Measurements from ENCODE around the gene MED22.
"Not testable (repeated sequence)": the region's sequence is repeated elsewhere in the genome, so short reads cannot be mapped to it uniquely, and the experiment has no call there.

Gene MED22

DNA sequence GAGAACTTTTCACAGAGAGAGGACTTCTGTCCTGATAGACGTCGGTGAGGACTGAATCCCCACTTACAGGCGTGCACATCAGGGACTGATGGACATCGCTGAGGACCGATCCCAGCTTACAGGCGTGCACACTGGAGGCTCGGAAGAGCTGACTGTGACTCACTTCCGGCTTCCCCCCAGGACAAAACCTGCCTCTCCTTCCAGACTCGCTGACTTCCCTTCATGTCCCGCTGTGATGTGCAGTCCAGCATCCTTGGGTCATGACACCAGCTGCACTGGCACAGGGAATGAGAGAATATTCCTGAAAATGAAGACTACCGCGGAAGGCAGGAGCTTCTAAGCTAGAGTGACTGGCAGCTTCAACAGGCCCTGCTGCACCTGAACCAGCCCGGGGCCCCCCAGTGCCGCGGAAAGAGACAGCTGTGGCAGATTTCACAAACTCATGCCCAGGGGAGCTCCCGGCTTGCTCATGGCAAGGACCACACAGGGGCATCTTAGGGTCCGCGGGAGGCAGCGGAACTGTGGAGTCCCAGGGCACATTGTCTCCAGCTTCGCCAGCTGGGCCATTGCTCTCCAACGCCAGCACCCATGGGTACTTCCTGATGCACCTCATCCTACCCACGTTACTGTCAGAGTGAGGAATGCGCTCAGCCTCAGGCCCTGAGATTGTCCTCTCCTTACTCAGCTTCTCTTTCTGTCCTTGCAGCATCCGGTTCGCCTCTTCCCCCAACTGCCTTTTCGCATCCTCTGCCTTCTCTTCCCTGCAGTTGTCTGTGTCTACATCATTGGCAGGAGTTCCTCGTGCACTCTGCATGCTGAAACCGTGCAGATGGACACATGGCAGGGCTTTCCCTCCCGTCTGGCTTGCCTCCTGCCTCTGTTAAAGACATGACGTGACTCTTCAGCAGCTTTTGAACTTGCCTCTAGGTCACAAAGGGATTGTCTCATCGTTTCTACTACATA, 41.4 kb downstream of the MED22 start:
- DNase-seq (ENCODE audit: low spot score): no peak

GRCh38 chr9:133305731-133306130, 42.2 kb downstream of the MED22 start:
- no peak for DNase-seq (ENCODE audit: low spot score)

DNA sequence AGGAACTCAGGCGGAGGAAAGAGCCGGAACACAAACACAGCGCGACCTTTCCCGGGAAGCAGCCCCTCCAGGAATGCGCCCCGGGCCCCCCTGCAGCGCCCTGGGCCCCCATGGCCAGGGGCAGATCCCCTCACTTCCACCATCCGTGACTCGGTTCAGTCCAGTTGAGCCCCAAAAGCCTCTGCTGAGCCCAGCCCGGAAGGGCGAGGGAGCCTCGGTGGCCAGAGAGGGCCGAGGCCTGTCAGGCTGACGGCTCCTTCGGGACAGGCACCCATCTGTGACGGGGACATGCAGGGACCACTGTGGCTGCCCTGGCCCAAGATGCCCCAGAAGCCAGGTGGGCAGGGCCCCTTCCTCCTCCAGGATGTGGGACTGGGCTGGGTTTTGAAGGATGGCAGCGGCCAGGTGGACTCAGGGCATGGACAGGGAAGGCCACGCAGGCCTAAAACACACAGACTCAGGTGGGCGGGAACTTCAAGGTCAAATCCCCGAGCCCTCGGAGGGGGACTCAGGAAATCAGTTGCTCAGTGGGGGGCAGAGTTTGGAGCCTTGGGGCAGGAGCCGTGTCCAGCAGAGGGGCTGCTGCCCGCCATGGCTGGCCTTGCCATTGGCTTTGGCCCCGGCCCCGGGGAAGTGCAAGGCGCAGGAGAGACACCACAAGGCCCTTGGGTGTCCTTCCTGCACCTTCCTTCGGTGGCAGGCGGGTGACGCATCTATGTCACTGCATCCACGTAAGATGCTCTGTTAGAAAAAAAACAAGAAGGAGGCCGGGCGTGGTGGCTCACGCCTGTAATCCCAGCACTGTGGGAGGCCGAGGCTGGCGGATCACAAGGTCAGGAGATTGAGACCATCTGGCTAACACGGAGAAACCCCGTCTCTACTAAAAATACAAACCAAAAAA, 43.2 kb downstream of the MED22 start:
- DNase-seq (ENCODE audit: low spot score): no peak

DNA sequence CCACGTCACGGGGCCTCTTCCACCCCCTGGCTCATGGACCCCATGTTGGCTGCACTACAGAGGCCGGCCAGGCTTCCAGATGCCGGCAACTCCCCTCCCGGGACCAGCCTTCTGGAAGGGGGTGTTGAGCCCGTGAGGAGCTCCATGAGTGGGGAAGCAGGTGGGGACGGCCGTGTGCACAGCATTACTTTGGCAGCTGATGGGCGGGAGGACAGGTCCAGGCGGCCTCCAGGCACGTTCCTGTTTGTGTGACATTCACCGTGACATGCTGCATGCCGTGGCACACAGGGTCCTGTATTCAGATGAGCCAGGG, 43.8 kb downstream of the MED22 start:
- no peak for DNase-seq (ENCODE audit: low spot score)

GRCh38 chr9:133303266-133304157, 44.4 kb downstream of the MED22 start:
- DNase-seq (ENCODE audit: low spot score): no peak

GRCh38 chr9:133301253-133302230, 46.4 kb downstream of the MED22 start:
- no peak for DNase-seq (ENCODE audit: low spot score)

- not testable (repeated sequence) for DNase-seq (ENCODE audit: low spot score)
Measured at GRCh38 chr9:133299996-133300395, 47.9 kb downstream of the MED22 start.

DNA sequence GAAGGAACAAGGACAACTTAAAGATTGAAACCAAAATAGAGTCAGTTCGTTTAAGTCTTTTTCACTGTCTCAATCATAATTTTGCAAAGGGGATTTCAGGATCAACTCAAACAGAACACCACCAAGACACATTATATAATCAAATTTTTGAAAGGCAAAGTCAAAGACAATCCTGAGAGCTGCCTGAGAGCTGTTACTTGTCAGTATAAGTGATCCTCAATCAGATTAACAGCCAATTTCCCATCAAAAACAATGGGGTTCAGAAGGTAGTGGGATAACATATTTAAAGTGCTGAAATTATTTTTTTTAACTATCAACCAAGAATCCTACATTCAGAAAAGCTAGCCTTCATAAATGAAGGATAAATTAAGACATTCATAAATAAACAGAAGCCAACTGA, 53.7 kb downstream of the MED22 start:
- no peak for DNase-seq (ENCODE audit: low spot score)

DNA sequence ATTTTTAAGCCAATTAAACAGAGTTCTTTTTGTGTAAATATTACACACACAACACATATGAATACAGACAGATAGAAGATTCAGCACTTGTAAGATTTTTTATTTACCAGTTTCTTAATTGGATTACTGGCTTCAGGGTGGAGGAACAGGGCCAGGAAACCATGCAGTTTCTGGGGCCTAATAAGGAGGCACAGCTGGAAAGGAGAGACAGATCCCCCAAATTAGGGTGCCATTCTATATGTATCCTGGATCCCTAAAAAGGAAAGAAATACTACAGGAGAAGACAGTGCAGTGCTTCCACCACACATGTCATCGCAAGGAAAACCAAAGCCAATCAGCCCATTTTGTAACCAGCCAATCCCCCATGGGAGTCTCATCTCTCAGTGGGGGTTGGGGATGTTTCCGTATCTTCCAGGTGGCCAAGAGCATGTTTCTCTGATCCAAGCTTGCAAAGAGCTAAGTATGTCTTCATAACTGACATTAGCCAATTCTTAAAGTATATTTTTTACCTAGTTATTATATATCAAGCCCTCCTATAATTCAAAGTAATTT, 57.1 kb downstream of the MED22 start:
- no peak for DNase-seq (ENCODE audit: low spot score)

Small RNA genes lying within 50 kb of the gene (small RNA-seq; reads per million reads assigned to genes)
- gene RF00019: 0 reads per million in 2 experiments
- 0 reads per million in 2 experiments for gene SNORD24
- 0 reads per million in 2 experiments for gene SNORD36A
- gene SNORD36B: 0 reads per million in 2 experiments
- gene SNORD36C: 0 reads per million in 2 experiments
